ENCODE results near the gene ITM2B.
A peak's percentile ranks its signal among the peaks of the same experiment; 100 is the strongest.

The ITM2B gene

GRCh38 chr13:48316826-48317510, 84.0 kb downstream of the ITM2B start:
- DNase-seq: no peak

- no peak for DNase-seq
These were observed 84.7 kb downstream of the ITM2B start for GRCh38 chr13:48317511-48318376.

GRCh38 chr13:48318377-48318811, 85.4 kb downstream of the ITM2B start:
- peak; percentile 36 to 47 for DNase-seq

- peak; percentile 45 to 50 for DNase-seq
These were observed 86.0 kb downstream of the ITM2B start for GRCh38 chr13:48318821-48319511.

Measured in activated T-cell treated with anti-CD3 and anti-CD28 coated beads, Interleukin-2, amount 50 U/mL, for 48 hours (primary cell).